HUES64 (cell line): ENCODE measurements around the gene ATP9B.

Source experiments
- H3K27ac ChIP-seq: 2 replicates; pipeline ENCODE4 v1.7.0; 2013; ENCODE audit warnings: low read depth, low read length, inconsistent platforms
- H3K27me3 ChIP-seq: 2 replicates; pipeline ENCODE4 v1.6.1; 2013; ENCODE audit warnings: mild to moderate bottlenecking, low read length; ENCODE audit not compliant: insufficient read depth
- H3K36me3 ChIP-seq: 2 replicates; pipeline ENCODE4 v1.6.1; 2013; ENCODE audit warnings: mild to moderate bottlenecking, low read length; ENCODE audit not compliant: insufficient read depth
- H3K4me1 ChIP-seq: 2 replicates; pipeline ENCODE4 v1.6.1; 2013; ENCODE audit warnings: mild to moderate bottlenecking, low read length, moderate library complexity; ENCODE audit not compliant: insufficient read depth
- H3K4me3 ChIP-seq: 2 replicates; pipeline ENCODE4 v1.5.1; 2013; ENCODE audit warnings: mild to moderate bottlenecking, low read length, moderate library complexity
- H3K9ac ChIP-seq: 2 replicates; pipeline ENCODE4 v1.6.1; 2013; ENCODE audit warnings: mild to moderate bottlenecking, low read depth, low read length
- H3K9me3 ChIP-seq: 2 replicates; pipeline ENCODE4 v1.6.1; 2013; ENCODE audit warnings: low read depth, low read length; ENCODE audit not compliant: insufficient read depth
- WGBS: fragments of 150-250, 120-280 bp; methylation state at CpG from one replicate; pipeline ENCODE4 v1.1.7; 2013; ENCODE audit warnings: missing lambda C conversion rate; 5-methylcytosine and 5-hydroxymethylcytosine counted together

The ATP9B gene

GRCh38 chr18:79420033-79420745 is 351.0 kb downstream of the ATP9B start:
- no peak overlapping the region for H3K4me3 ChIP-seq
- 93% methylated on average over 48 of the region's 48 CpGs for WGBS
- no peak overlapping the region for H3K9ac ChIP-seq
- H3K27ac ChIP-seq: no peak overlapping the region
- H3K27me3 ChIP-seq: peaks cover 9% of the 10 kb centered on the region
- no peaks in the 10 kb centered on the region for H3K9me3 ChIP-seq
- H3K4me1 ChIP-seq: 0 out of 2 replicates have a peak, but pooled peaks cover under 1% of the 10 kb centered on the region
- H3K36me3 ChIP-seq: no peaks in the 10 kb centered on the region

DNA sequence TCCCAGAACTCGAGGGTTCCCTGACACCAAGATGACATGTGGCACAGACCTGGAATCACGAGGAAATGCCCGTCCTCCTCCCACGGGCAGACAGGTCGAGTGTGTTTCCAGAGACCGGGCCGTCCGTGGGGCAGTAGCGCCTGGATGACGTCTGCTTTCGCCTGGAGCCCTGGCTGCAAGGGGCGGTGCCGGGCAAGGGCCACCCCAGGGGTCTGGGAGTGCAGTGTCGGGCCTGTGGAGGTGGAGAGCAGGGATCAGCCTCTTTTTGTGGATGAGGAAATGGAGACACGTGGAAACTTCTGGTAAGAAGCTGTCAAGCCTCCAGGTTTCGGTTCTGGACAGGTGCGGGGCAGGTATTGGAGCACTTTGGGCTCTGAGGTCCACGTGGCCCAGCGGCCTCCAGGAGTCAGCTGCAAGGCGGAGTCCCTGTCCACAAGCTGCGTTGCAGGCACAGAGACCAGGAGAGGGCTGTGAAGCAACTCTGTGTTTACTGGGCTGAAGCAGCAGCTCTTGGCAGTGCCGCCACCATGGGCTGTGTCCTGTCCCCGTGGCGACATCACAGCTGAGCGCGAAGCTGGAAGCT is 352.2 kb downstream of the ATP9B start:
- WGBS: 91% methylated on average over 26 of the region's 26 CpGs

GRCh38 chr18:79422022-79422782 is 353.0 kb downstream of the ATP9B start:
- Histone ChIP-seq H3K27me3 (peaks cover 9% of the 10 kb centered on the region), H3K27ac (no peak overlapping the region), H3K9me3 (no peaks in the 10 kb centered on the region), H3K9ac (no peak overlapping the region), H3K36me3 (no peaks in the 10 kb centered on the region), H3K4me1 (0 out of 2 replicates have a peak, but pooled peaks cover 4% of the 10 kb centered on the region), H3K4me3 (no peak overlapping the region)
- 91% methylated on average over 24 of the region's 24 CpGs for WGBS

More for the DNA sequence above, 352.2 kb downstream of the ATP9B start:
- Histone ChIP-seq H3K27ac (no peak overlapping the region), H3K36me3 (no peaks in the 10 kb centered on the region), H3K9ac (no peak overlapping the region), H3K27me3 (peaks cover 9% of the 10 kb centered on the region), H3K9me3 (no peaks in the 10 kb centered on the region), H3K4me1 (0 out of 2 replicates have a peak, but pooled peaks cover 4% of the 10 kb centered on the region), H3K4me3 (no peak overlapping the region)

GRCh38 chr18:79422783-79423165 is 353.6 kb downstream of the ATP9B start:
- no peak overlapping the region for H3K4me3 ChIP-seq
- H3K4me1 ChIP-seq: 0 out of 2 replicates have a peak, but pooled peaks cover 4% of the 10 kb centered on the region
- no peaks in the 10 kb centered on the region for H3K9me3 ChIP-seq
- 87% methylated on average over 12 of the region's 12 CpGs for WGBS
- no peak overlapping the region for H3K27ac ChIP-seq
- no peaks in the 10 kb centered on the region for H3K36me3 ChIP-seq
- peaks cover 9% of the 10 kb centered on the region for H3K27me3 ChIP-seq
- H3K9ac ChIP-seq: no peak overlapping the region

DNA sequence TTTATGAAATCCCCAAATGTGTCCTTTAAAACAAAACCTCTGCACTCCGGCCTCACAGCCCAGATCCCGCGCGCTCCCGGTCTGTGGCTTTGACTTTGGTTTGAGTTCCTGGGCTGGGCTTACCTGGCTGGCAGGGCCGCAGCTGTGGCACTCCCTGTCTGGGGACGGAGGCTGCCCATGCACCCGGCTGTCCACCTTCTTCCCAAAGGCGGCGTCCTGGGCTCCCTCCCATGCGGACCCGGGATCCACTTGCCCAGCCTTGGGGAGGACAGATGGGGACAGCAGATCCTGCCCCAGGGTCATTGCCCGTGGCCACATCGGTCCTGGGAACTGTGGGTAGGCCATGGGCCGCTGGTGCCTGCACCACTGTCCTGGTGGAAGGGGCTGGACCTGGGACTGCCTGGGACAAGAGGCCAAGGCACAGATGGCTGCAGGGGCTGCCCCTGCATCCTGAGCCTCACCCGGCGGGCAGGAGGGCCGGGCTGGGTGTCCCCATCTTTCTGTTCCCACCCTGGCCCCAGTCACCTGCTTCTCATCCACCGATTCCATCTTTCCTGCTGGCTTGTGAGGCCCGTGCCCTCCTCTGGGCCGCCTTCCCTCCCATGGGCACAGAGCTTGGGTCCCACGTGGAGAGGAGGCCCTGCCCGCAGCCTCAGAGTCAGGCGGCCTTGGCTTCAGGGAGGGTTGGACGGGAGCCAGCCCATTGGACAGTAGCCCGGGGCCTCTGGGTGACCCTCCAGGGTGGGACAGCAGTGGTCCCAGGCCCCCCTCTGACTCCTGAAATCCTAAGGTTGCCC is 354.2 kb downstream of the ATP9B start:
- 95% methylated on average over 26 of the region's 26 CpGs for WGBS
- peaks cover 9% of the 10 kb centered on the region for H3K27me3 ChIP-seq
- no peaks in the 10 kb centered on the region for H3K36me3 ChIP-seq
- no peak overlapping the region for H3K27ac ChIP-seq
- H3K4me3 ChIP-seq: no peak overlapping the region
- 0 out of 2 replicates have a peak, but pooled peaks cover 4% of the 10 kb centered on the region for H3K4me1 ChIP-seq
- no peak overlapping the region for H3K9ac ChIP-seq
- H3K9me3 ChIP-seq: no peaks in the 10 kb centered on the region

DNA sequence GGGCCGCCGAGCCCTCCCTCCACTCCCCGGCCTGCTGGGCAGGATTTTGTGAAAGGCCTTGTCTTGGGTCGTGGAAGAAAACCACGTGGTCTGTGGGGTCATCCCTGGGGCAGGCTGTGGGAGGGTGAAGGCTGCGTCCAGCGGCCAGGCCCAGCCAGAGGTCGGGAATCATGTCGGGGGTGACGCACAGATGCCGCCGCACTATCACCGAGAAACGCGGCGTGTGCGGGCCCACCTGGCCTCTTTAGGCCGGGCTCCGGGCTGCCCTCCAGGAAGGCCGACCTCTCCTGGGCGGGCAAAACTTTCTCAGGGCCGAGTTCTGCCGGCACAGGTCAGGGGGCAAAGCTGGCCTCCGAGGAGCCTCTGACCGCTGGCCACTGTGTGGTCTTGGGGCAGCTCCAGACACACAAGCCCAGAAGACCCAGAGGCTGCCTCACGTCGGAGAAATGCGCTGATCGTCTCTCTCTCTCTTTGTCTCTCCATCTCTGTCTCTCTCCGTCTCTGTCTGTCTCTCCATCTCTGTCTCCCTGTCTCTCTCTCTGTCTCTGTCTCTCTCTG is 354.9 kb downstream of the ATP9B start:
- WGBS: 91% methylated on average over 30 of the region's 30 CpGs
- no peaks in the 10 kb centered on the region for H3K36me3 ChIP-seq
- H3K27me3 ChIP-seq: peaks cover 9% of the 10 kb centered on the region
- no peak overlapping the region for H3K27ac ChIP-seq
- no peak overlapping the region for H3K9ac ChIP-seq
- H3K4me3 ChIP-seq: no peak overlapping the region
- H3K4me1 ChIP-seq: 0 out of 2 replicates have a peak, but pooled peaks cover 4% of the 10 kb centered on the region
- no peaks in the 10 kb centered on the region for H3K9me3 ChIP-seq

GRCh38 chr18:79424880-79425568 is 355.8 kb downstream of the ATP9B start:
- no peak overlapping the region for H3K4me3 ChIP-seq
- 88% methylated on average over 19 of the region's 19 CpGs for WGBS
- 0 out of 2 replicates have a peak, but pooled peaks cover 4% of the 10 kb centered on the region for H3K4me1 ChIP-seq
- H3K36me3 ChIP-seq: no peaks in the 10 kb centered on the region
- no peak overlapping the region for H3K27ac ChIP-seq
- no peak overlapping the region for H3K9ac ChIP-seq
- no peaks in the 10 kb centered on the region for H3K9me3 ChIP-seq
- peaks cover 9% of the 10 kb centered on the region for H3K27me3 ChIP-seq

DNA sequence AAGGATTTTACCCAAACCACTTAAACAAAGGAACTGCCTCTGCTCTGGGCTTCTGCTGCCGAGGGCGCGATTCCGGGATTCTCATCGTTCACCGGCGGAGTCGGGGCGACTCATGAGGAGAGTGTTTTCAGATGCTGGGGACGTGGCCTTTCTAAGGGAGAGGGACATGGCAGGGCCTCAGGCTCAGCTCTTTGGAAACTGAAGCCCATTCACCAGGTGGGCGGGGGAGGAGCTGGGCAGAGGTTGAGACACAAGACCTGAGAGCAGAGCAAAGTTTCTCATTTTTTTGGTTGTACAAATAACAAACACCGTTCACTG is 356.3 kb downstream of the ATP9B start:
- 88% methylated on average over 12 of the region's 12 CpGs for WGBS

DNA sequence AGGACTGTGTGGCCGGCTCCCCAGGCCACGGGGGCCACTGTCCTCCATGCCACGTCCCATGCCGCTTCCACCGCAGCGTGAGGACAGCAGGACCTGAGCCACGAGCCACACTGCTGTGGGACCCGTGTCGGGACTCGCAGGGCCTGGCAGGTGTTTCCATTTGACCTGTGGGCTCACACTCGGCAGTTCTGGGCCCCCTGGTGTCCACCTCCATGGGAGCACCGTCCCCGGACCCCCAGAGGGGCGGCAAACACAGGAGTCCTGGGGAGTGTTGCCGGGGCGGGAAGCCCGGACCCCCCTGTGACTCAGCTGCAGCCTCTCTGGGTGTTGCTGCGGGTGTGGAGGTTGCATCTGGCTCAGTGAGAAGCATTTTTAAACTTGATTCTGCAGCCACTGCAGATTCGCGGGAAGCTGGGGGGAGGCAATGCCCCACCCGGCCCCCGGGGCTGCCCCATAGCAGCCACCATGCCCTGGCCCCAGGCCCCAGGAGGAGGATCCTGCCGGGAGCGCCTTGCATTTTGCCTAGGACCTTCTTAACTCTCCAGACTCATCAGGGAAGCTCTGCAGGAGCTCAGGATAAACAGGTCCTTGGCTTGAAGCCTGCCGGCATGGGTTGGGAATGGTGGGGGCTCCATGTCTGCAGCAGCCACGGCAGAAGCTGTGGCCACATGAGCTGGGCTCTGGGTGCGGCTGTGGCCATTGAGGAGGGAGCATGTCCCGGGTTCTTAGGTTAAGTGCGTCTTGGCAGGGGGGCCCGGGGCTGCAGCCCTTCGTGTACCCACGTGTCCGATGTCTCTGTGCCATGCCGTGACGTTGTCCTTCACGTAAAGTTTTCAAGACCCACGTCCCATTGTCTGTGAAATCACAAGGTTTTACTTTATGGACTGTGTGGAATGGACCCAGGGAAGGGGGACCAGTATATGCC is 357.4 kb downstream of the ATP9B start:
- H3K27me3 ChIP-seq: peaks cover 9% of the 10 kb centered on the region
- H3K36me3 ChIP-seq: no peaks in the 10 kb centered on the region
- H3K4me3 ChIP-seq: no peak overlapping the region
- H3K4me1 ChIP-seq: 0 out of 2 replicates have a peak, but pooled peaks cover 4% of the 10 kb centered on the region
- no peak overlapping the region for H3K27ac ChIP-seq
- WGBS: 93% methylated on average over 37 of the region's 37 CpGs
- H3K9ac ChIP-seq: no peak overlapping the region
- H3K9me3 ChIP-seq: no peaks in the 10 kb centered on the region

More for the DNA sequence above, 356.3 kb downstream of the ATP9B start:
- no peaks in the 10 kb centered on the region for H3K9me3 ChIP-seq
- H3K9ac ChIP-seq: no peak overlapping the region
- no peak overlapping the region for H3K4me3 ChIP-seq
- peaks cover 9% of the 10 kb centered on the region for H3K27me3 ChIP-seq
- no peaks in the 10 kb centered on the region for H3K36me3 ChIP-seq
- H3K4me1 ChIP-seq: 0 out of 2 replicates have a peak, but pooled peaks cover 4% of the 10 kb centered on the region
- no peak overlapping the region for H3K27ac ChIP-seq
